Astrocyte (in vitro differentiated cells and primary cell): ENCODE results near the gene NDUFA11. TPM values are rescaled to one million over a fixed set of nuclear protein-coding genes. Genes with fewer than 3 reads are reported as not detected.
A peak's percentile ranks its signal among the peaks of the same experiment; 100 is the strongest.

Experiments
- DNase-seq: peaks from one replicate; pipeline ENCODE4 v3.0.0-alpha.2; 2010; ENCODE audit warnings: low read depth
- FAIRE-seq: peaks from 2 replicates; lab custom pipeline; 2011; peaks lifted over from hg19 to GRCh38; lab: Jason Lieb, UNC
- H2AFZ ChIP-seq: 2 replicates; pipeline ENCODE4 v1.6.0; 2012; ENCODE audit warnings: low read depth, low read length, inconsistent platforms
- H3K27ac ChIP-seq: 2 replicates; pipeline ENCODE4 v1.5.1; 2011; ENCODE audit warnings: low read depth, low read length, inconsistent platforms
- H3K27me3 ChIP-seq: 2 replicates; pipeline ENCODE4 v1.6.0; 2011; ENCODE audit warnings: low read length, inconsistent platforms; ENCODE audit not compliant: insufficient read depth
- H3K36me3 ChIP-seq: 2 replicates; pipeline ENCODE4 v1.5.1; 2011; ENCODE audit warnings: low read length, inconsistent platforms; ENCODE audit not compliant: insufficient read depth
- H3K4me1 ChIP-seq: 2 replicates; pipeline ENCODE4 v1.5.1; 2011; ENCODE audit warnings: low read length, inconsistent platforms; ENCODE audit not compliant: insufficient read depth
- H3K4me2 ChIP-seq: 2 replicates; pipeline ENCODE4 v1.6.0; 2012; ENCODE audit warnings: low read length, inconsistent platforms
- H3K4me3 ChIP-seq: 2 replicates; pipeline ENCODE4 v1.5.1; 2011; ENCODE audit warnings: low read depth, mild to moderate bottlenecking, low read length, inconsistent platforms; ENCODE audit not compliant: insufficient read depth
- H3K79me2 ChIP-seq: 2 replicates; pipeline ENCODE4 v1.6.0; 2012; ENCODE audit warnings: mild to moderate bottlenecking, low read length, inconsistent platforms; ENCODE audit not compliant: insufficient read depth
- H3K9ac ChIP-seq: 2 replicates; pipeline ENCODE4 v1.6.0; 2012; ENCODE audit warnings: mild to moderate bottlenecking, low read length, inconsistent platforms
- H3K9me3 ChIP-seq: 2 replicates; pipeline ENCODE4 v1.5.1; 2012; ENCODE audit warnings: low read depth, mild to moderate bottlenecking, low read length, inconsistent platforms; ENCODE audit not compliant: insufficient read depth
- H4K20me1 ChIP-seq: 2 replicates; pipeline ENCODE4 v1.6.0; 2012; ENCODE audit warnings: low read length, inconsistent platforms; ENCODE audit not compliant: insufficient read depth
- H3K27ac Mint-ChIP-seq: one replicate; pipeline ENCODE4 v1.8.0; 2021; ENCODE audit warnings: mild to moderate bottlenecking, mixed read lengths; ENCODE audit not compliant: unreplicated experiment
- H3K27me3 Mint-ChIP-seq: one replicate; pipeline ENCODE4 v1.8.0; 2021; ENCODE audit warnings: low read depth, mixed read lengths; ENCODE audit not compliant: unreplicated experiment
- H3K36me3 Mint-ChIP-seq: one replicate; pipeline ENCODE4 v1.8.0; 2021; ENCODE audit warnings: low read depth, mixed read lengths; ENCODE audit not compliant: unreplicated experiment
- H3K4me1 Mint-ChIP-seq: one replicate; pipeline ENCODE4 v1.8.0; 2021; ENCODE audit warnings: low read depth, mixed read lengths; ENCODE audit not compliant: unreplicated experiment
- H3K4me3 Mint-ChIP-seq: one replicate; pipeline ENCODE4 v1.8.0; 2021; ENCODE audit warnings: mild to moderate bottlenecking, moderate library complexity, mixed read lengths; ENCODE audit not compliant: unreplicated experiment
- H3K9me3 Mint-ChIP-seq: one replicate; pipeline ENCODE4 v1.8.0; 2021; ENCODE audit warnings: mild to moderate bottlenecking, mixed read lengths; ENCODE audit not compliant: unreplicated experiment
- CTCF ChIP-seq: IDR thresholded peaks from 2 replicates; pipeline ENCODE4 v1.5.1; 2011; ENCODE audit warnings: low read depth, mild to moderate bottlenecking, inconsistent platforms, low read length, moderate library complexity; ENCODE audit not compliant: insufficient read depth
- EZH2 ChIP-seq: IDR thresholded peaks from 2 replicates; pipeline ENCODE4 v1.6.1; 2012; ENCODE audit warnings: mild to moderate bottlenecking, low read length, inconsistent platforms; ENCODE audit not compliant: insufficient read depth
- total RNA-seq: library from RNA; stranded (reverse); gene quantifications from 2 replicates; pipeline ENCODE4 v1.2.1, GENCODE V29; 2021

NDUFA11 gene
- total RNA-seq, 1 donor from 2014 or later, result 286 TPM

DNA sequence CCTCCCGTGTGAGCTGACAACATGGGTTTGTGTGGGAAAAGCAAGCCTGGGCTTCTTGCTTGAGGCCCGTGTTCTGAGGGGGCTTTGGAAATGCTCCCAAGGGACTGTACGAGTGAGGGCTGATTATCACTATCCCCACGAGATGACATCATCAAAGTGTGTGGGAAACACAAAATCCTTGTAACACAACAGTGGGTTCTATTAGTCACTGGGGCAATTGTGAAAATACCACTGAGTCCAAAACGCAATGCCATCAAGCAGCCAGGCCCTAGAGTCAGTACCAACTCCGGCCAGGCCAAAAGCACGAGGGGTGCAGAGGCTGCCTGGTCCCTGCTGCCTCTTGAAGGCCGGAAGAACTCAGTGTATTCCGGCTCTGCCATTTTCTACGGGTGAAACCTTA, 40.0 kb upstream of the NDUFA11 start:
- Histone ChIP-seq H3K9me3 (no peaks in the 10 kb centered on the region), H3K36me3 (peaks cover 13% of the 10 kb centered on the region), H3K79me2 (peaks cover 67% of the 10 kb centered on the region), H3K27me3 (no peaks in the 10 kb centered on the region), H3K27ac (no peak overlapping the region), H3K9ac (peak overlapping the region; percentile 3), H2AFZ (no peak overlapping the region), H4K20me1 (peaks cover 83% of the 10 kb centered on the region), H3K4me1 (peaks cover 11% of the 10 kb centered on the region), H3K4me2 (no peak overlapping the region), H3K4me3 (no peak overlapping the region)
- TF ChIP-seq EZH2 (no peak), CTCF (no peak)
- no peak overlapping the region for H3K4me3 Mint-ChIP-seq
- H3K4me1 Mint-ChIP-seq, result peaks cover 14% of the 10 kb centered on the region
- DNase-seq (peak; percentile 43), FAIRE-seq (no peak)
- peaks cover 23% of the 10 kb centered on the region for H3K36me3 Mint-ChIP-seq
- no peaks in the 10 kb centered on the region for H3K9me3 Mint-ChIP-seq
- no peak overlapping the region for H3K27ac Mint-ChIP-seq
- no peaks in the 10 kb centered on the region for H3K27me3 Mint-ChIP-seq

DNA sequence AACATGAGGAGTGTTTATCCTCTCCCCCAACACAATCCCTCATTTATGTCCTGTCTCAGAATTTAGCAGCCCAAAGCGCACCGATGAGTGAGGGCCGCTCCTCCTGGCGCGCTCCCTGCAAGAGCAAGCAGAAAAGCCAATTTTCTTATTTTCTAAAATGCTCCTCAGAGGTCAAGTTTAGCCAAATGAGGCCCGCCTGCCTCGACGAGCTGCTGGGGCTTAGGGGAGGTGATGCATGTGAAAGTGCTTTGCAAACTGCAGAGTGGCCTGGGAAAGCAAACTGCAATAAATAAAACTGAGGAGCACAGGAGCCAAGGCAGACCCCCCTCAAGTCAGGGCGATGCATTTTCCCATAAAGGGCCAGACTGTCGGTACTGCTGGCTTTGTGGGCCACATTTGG, 39.5 kb upstream of the NDUFA11 start:
- Mint-ChIP-seq H3K4me3 (no peak overlapping the region), H3K27ac (no peak overlapping the region), H3K4me1 (peaks cover 14% of the 10 kb centered on the region), H3K9me3 (no peaks in the 10 kb centered on the region), H3K27me3 (no peaks in the 10 kb centered on the region), H3K36me3 (peaks cover 22% of the 10 kb centered on the region)
- H3K4me3 ChIP-seq, result no peak overlapping the region
- no peak for DNase-seq
- no peak overlapping the region for H3K27ac ChIP-seq
- H4K20me1 ChIP-seq, result peaks cover 82% of the 10 kb centered on the region
- no peak for FAIRE-seq
- no peaks in the 10 kb centered on the region for H3K27me3 ChIP-seq
- peaks cover 13% of the 10 kb centered on the region for H3K36me3 ChIP-seq
- H3K79me2 ChIP-seq, result peaks cover 65% of the 10 kb centered on the region
- TF ChIP-seq CTCF (no peak), EZH2 (no peak)
- H3K4me2 ChIP-seq, result no peak overlapping the region
- H3K4me1 ChIP-seq, result peaks cover 11% of the 10 kb centered on the region
- no peaks in the 10 kb centered on the region for H3K9me3 ChIP-seq
- H2AFZ ChIP-seq, result no peak overlapping the region
- H3K9ac ChIP-seq, result peak overlapping the region; percentile 3

- H3K9me3 Mint-ChIP-seq, result no peaks in the 10 kb centered on the region
- Histone ChIP-seq H3K4me2 (no peak overlapping the region), H2AFZ (no peak overlapping the region), H3K9ac (no peak overlapping the region), H3K36me3 (peaks cover 13% of the 10 kb centered on the region), H3K27ac (no peak overlapping the region), H4K20me1 (peaks cover 82% of the 10 kb centered on the region), H3K4me3 (no peak overlapping the region), H3K9me3 (no peaks in the 10 kb centered on the region), H3K4me1 (peaks cover 5% of the 10 kb centered on the region), H3K79me2 (peaks cover 59% of the 10 kb centered on the region), H3K27me3 (no peaks in the 10 kb centered on the region)
- TF ChIP-seq EZH2 (no peak), CTCF (no peak)
- H3K27me3 Mint-ChIP-seq, result no peaks in the 10 kb centered on the region
- H3K36me3 Mint-ChIP-seq, result peaks cover 17% of the 10 kb centered on the region
- no peak overlapping the region for H3K4me3 Mint-ChIP-seq
- peaks cover 12% of the 10 kb centered on the region for H3K4me1 Mint-ChIP-seq
- DNase-seq (no peak), FAIRE-seq (no peak)
- no peak overlapping the region for H3K27ac Mint-ChIP-seq
These were observed 38.1 kb upstream of the NDUFA11 start for GRCh38 chr19:5941673-5942072.
